Measurements from ENCODE around the gene URI1.

URI1 gene

GRCh38 chr19:30052122-30053075 lies 110.4 kb downstream of the URI1 start:
- in situ Hi-C loops (cut with MboI; ENCODE audit: low sequenced_read_pairs): no loop called here

- in situ Hi-C loops (cut with MboI; ENCODE audit: low sequenced_read_pairs): no loop called here
Observed at GRCh38 chr19:30053558-30053957, 111.5 kb downstream of the URI1 start.

- in situ Hi-C loops (cut with MboI; ENCODE audit: low sequenced_read_pairs): no loop called here
Observed at GRCh38 chr19:30054210-30054609, 112.2 kb downstream of the URI1 start.

- in situ Hi-C loops (cut with MboI; ENCODE audit: low sequenced_read_pairs): no loop called here
Observed at GRCh38 chr19:30056580-30056979, 114.5 kb downstream of the URI1 start.

GRCh38 chr19:30059741-30060457 lies 117.9 kb downstream of the URI1 start:
- in situ Hi-C loops (cut with MboI; ENCODE audit: low sequenced_read_pairs): no loop called here

GRCh38 chr19:30060531-30061222 lies 118.6 kb downstream of the URI1 start:
- in situ Hi-C loops (cut with MboI; ENCODE audit: low sequenced_read_pairs): no loop called here

GRCh38 chr19:30061223-30062064 lies 119.4 kb downstream of the URI1 start:
- in situ Hi-C loops (cut with MboI; ENCODE audit: low sequenced_read_pairs): no loop called here

GRCh38 chr19:30062065-30062906 lies 120.2 kb downstream of the URI1 start:
- in situ Hi-C loops (cut with MboI; ENCODE audit: low sequenced_read_pairs): no loop called here

- in situ Hi-C loops (cut with MboI; ENCODE audit: low sequenced_read_pairs): no loop called here
Observed at GRCh38 chr19:30062907-30063649, 121.0 kb downstream of the URI1 start.

- in situ Hi-C loops (cut with MboI; ENCODE audit: low sequenced_read_pairs): no loop called here
Observed at GRCh38 chr19:30063650-30064347, 121.8 kb downstream of the URI1 start.

- in situ Hi-C loops (cut with MboI; ENCODE audit: low sequenced_read_pairs): no loop called here
Observed at GRCh38 chr19:30064348-30064699, 122.3 kb downstream of the URI1 start.

- in situ Hi-C loops (cut with MboI; ENCODE audit: low sequenced_read_pairs): no loop called here
Observed at GRCh38 chr19:30064771-30065494, 122.9 kb downstream of the URI1 start.

GRCh38 chr19:30065680-30066606 lies 123.9 kb downstream of the URI1 start:
- in situ Hi-C loops (cut with MboI; ENCODE audit: low sequenced_read_pairs): no loop called here
